CD4-positive, alpha-beta T cell (primary cell): ENCODE data around the gene NFKBIA. TPM values are rescaled to one million over a fixed set of nuclear protein-coding genes. Genes with fewer than 3 reads are reported as not detected.

ENCODE experiments used
- ATAC-seq: fragments of 200-7000 bp; cut with Tn5 transposase; one replicate; pipeline ENCODE4 v1.10.0; 2022; ENCODE audit warnings: mild to moderate bottlenecking; ENCODE audit not compliant: poor library complexity
- CTCF ChIA-PET: fragments of 350-600 bp; sonication (Branson Sonifier 250); formaldehyde crosslinking; loops from one replicate; lab custom pipeline; 2021; ENCODE audit warnings: antibody characterized with exemption, inconsistent platforms; lab: Charles Lee
- POLR2A ChIA-PET: fragments of 350-600 bp; sonication (Branson Sonifier 250); formaldehyde crosslinking; loops from one replicate; lab custom pipeline; 2021; ENCODE audit warnings: antibody characterized with exemption, inconsistent platforms; lab: Charles Lee
- DNase-seq, 14 experiments: peaks; one replicate each; pipeline ENCODE4 v3.0.0-alpha.2; 2013 to 2020; ENCODE audit warnings: mixed read lengths in 2 of 14
- H3K27ac ChIP-seq, 2 donors: one replicate each; pipeline versions ENCODE4 v1.5.1 to v1.7.0; 2013; ENCODE audit warnings: low read length in 2 of 2, low read depth in 1 of 2, mild to moderate bottlenecking in 1 of 2
- H3K27me3 ChIP-seq, 2 experiments: 1 replicate in 1 of 2; 2 replicates in 1 of 2; pipeline versions ENCODE4 v1.6.1 to v1.7.0; 2013; ENCODE audit warnings: low read length in 2 of 2, control low read depth in 1 of 2, mild to moderate bottlenecking in 1 of 2, moderate library complexity in 1 of 2; ENCODE audit not compliant: insufficient read depth in 2 of 2, control insufficient read depth in 1 of 2
- H3K36me3 ChIP-seq: one replicate; pipeline ENCODE4 v1.6.1; 2013; ENCODE audit warnings: low read length, control low read depth; ENCODE audit not compliant: insufficient read depth
- H3K4me1 ChIP-seq: one replicate; pipeline ENCODE4 v1.6.1; 2013; ENCODE audit warnings: low read length, control low read depth; ENCODE audit not compliant: insufficient read depth
- H3K4me3 ChIP-seq: one replicate; pipeline ENCODE4 v1.5.1; 2013; ENCODE audit warnings: mild to moderate bottlenecking, low read length, moderate library complexity
- H3K9me3 ChIP-seq, 2 experiments: 1 replicate in 1 of 2; 2 replicates in 1 of 2; pipeline versions ENCODE4 v1.6.1 to v1.7.0; 2013; ENCODE audit warnings: low read length in 2 of 2, mild to moderate bottlenecking in 2 of 2, control low read depth in 1 of 2, moderate library complexity in 1 of 2; ENCODE audit not compliant: control insufficient read depth in 1 of 2, insufficient read depth in 1 of 2
- H3K27ac Mint-ChIP-seq: one replicate; pipeline ENCODE4 v1.8.0; 2020; ENCODE audit warnings: mixed read lengths
- H3K27me3 Mint-ChIP-seq: one replicate; pipeline ENCODE4 v1.8.0; 2021; ENCODE audit warnings: mixed read lengths
- H3K36me3 Mint-ChIP-seq: one replicate; pipeline ENCODE4 v1.8.0; 2021; ENCODE audit warnings: low read depth, mixed read lengths
- H3K4me1 Mint-ChIP-seq: one replicate; pipeline ENCODE4 v1.8.0; 2021; ENCODE audit warnings: low read depth, mixed read lengths
- H3K4me3 Mint-ChIP-seq: one replicate; pipeline ENCODE4 v1.8.0; 2020; ENCODE audit warnings: mild to moderate bottlenecking, mixed read lengths
- H3K9me3 Mint-ChIP-seq: one replicate; pipeline ENCODE4 v1.8.0; 2020; ENCODE audit warnings: mixed read lengths
- intact Hi-C, 2 experiments: fragments of 100-400 bp; cut with DNase I in 1 of 2; cut with micrococcal nuclease in 1 of 2; formaldehyde crosslinking; loops; one replicate each; pipeline versions ENCODE4 v1.15.1 to v1.9.0; 2023 to 2025; cut with DNase I, micrococcal nuclease
- total RNA-seq, 174 experiments: library from RNA in 2 of 174; stranded (reverse) in 2 of 174; gene quantifications; one replicate each; pipeline ENCODE4 v1.2.3 and lab custom pipeline; 2021 to 2026
- TF ChIP-seq, protein P1 (sequence below): fragments of 200-600 bp; IDR thresholded peaks from one replicate; pipeline ENCODE4 v1.8.0; 2022; ENCODE audit warnings: antibody characterized with exemption, mild to moderate bottlenecking

NFKBIA gene
- total RNA-seq, 2 experiments from 2014 or later = 977 to 1,030 TPM

DNA sequence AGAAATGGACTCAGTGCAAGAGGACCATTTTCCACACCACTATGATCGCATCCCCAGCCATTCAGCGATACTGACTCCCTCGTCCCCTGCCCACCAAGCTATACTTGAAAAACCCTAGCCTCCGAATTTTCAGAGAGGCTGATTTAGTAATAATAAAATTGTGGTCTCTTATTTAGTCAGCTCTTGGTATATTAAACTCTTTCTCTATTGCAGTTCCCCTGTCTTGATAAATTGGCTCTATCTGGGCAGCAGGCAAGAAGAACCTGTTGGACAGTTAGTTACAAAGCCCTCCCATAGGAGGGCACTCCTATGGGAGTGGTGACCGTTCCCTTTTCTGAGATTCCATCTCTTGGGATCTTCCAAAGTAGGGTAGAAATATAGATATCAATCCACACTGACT, 33.6 kb downstream of the NFKBIA start:
- H3K36me3 Mint-ChIP-seq = no peaks in the 10 kb centered on the region
- H3K9me3 Mint-ChIP-seq = peaks cover 2% of the 10 kb centered on the region
- no peak for DNase-seq
- Histone ChIP-seq H3K27me3 (no peaks in the 10 kb centered on the region), H3K36me3 (no peaks in the 10 kb centered on the region), H3K4me3 (no peak overlapping the region), H3K27ac (no peak overlapping the region), H3K4me1 (peaks cover 17% of the 10 kb centered on the region), H3K9me3 (peaks cover 0 to 15% of the 10 kb centered on the region in 2 experiments)
- ATAC-seq = no peak
- H3K27ac Mint-ChIP-seq = no peak overlapping the region
- no peaks in the 10 kb centered on the region for H3K27me3 Mint-ChIP-seq
- CTCF ChIA-PET = no interaction called here
- no peak overlapping the region for H3K4me3 Mint-ChIP-seq
- H3K4me1 Mint-ChIP-seq = peaks cover 18% of the 10 kb centered on the region
- intact Hi-C loops = no loop called here
- POLR2A ChIA-PET = interaction anchor here (6.6 kb wide), 1 partner anchor 34 kb away, joined by 48 read pairs; the partner anchor contains the start of gene NFKBIA
- TF ChIP-seq, protein P1, sequence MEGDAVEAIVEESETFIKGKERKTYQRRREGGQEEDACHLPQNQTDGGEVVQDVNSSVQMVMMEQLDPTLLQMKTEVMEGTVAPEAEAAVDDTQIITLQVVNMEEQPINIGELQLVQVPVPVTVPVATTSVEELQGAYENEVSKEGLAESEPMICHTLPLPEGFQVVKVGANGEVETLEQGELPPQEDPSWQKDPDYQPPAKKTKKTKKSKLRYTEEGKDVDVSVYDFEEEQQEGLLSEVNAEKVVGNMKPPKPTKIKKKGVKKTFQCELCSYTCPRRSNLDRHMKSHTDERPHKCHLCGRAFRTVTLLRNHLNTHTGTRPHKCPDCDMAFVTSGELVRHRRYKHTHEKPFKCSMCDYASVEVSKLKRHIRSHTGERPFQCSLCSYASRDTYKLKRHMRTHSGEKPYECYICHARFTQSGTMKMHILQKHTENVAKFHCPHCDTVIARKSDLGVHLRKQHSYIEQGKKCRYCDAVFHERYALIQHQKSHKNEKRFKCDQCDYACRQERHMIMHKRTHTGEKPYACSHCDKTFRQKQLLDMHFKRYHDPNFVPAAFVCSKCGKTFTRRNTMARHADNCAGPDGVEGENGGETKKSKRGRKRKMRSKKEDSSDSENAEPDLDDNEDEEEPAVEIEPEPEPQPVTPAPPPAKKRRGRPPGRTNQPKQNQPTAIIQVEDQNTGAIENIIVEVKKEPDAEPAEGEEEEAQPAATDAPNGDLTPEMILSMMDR = no peak

DNA sequence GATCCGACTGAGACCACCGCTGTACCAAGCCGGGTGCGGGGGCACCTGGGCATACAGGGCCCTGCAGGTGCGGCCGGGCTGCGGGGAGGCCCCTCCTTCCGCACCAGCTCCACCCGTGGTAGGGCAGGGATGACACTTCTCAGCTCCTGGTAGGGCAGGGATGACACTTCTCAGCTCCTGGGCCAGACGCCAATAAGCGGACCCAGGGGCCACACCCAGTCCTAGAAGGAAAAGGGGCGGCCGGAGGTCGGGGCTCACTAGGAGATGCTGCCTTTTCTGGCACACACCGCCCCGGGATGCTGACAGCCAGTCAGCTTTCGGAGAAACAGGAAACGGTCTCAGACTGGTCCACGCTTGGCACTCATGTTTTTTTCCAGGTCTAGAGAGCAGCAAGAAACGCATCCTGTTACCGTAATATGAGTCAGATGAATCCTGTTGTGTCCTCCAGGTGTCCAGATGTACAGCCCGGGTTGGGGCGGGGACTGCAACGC, 34.8 kb downstream of the NFKBIA start:
- intact Hi-C loops = no loop called here
- POLR2A ChIA-PET = interaction anchor here (6.6 kb wide), 1 partner anchor 35 kb away, joined by 48 read pairs; the partner anchor contains the start of gene NFKBIA
- TF ChIP-seq, protein P1 = no peak
- DNase-seq = peak in 2 of 14 experiments; percentile 7 to 28
- no peak for ATAC-seq
- Histone ChIP-seq H3K27ac (no peak overlapping the region), H3K4me1 (peaks cover 26% of the 10 kb centered on the region), H3K4me3 (no peak overlapping the region), H3K27me3 (no peaks in the 10 kb centered on the region), H3K36me3 (no peaks in the 10 kb centered on the region), H3K9me3 (peaks cover 0 to 15% of the 10 kb centered on the region in 2 experiments)
- Mint-ChIP-seq H3K27me3 (no peaks in the 10 kb centered on the region), H3K36me3 (no peaks in the 10 kb centered on the region), H3K4me3 (no peak overlapping the region), H3K9me3 (peaks cover 2% of the 10 kb centered on the region), H3K4me1 (peaks cover 18% of the 10 kb centered on the region), H3K27ac (no peak overlapping the region)
- CTCF ChIA-PET = interaction anchor here (1.2 kb wide), 1 partner anchor 22 kb away, joined by 4 read pairs; no protein-coding TSS in a partner anchor

GRCh38 chr14:35368583-35369392, 35.8 kb downstream of the NFKBIA start:
- H3K4me1 Mint-ChIP-seq = peaks cover 18% of the 10 kb centered on the region
- ChIA-PET CTCF (no interaction called here), POLR2A (interaction anchor here (0.7 to 6.6 kb wide), 6 partner anchors 21 to 48 kb away, joined by 3 to 48 read pairs (median 5); partner anchors contain the start of gene NFKBIA)
- no peak overlapping the region for H3K4me3 Mint-ChIP-seq
- Histone ChIP-seq H3K27ac (no peak overlapping the region), H3K4me3 (no peak overlapping the region), H3K4me1 (peaks cover 26% of the 10 kb centered on the region), H3K9me3 (peaks cover 0 to 15% of the 10 kb centered on the region in 2 experiments), H3K27me3 (no peaks in the 10 kb centered on the region), H3K36me3 (no peaks in the 10 kb centered on the region)
- intact Hi-C loops = no loop called here
- H3K9me3 Mint-ChIP-seq = peaks cover 2% of the 10 kb centered on the region
- no peaks in the 10 kb centered on the region for H3K36me3 Mint-ChIP-seq
- H3K27me3 Mint-ChIP-seq = no peaks in the 10 kb centered on the region
- DNase-seq (no peak), ATAC-seq (no peak)
- H3K27ac Mint-ChIP-seq = peak overlapping the region; percentile 58
- TF ChIP-seq, protein P1 = no peak
